UCSD-AML1 (cell line): ENCODE measurements around the gene VAC14.

ENCODE experiments used
- DNase-seq: peaks from one replicate; lab custom pipeline; 2025; ENCODE audit not compliant: unreplicated experiment; lab: John Stamatoyannopoulos, UW

Gene VAC14

GRCh38 chr16:70709457-70709856 lies 91.5 kb downstream of the VAC14 start:
- DNase-seq: no peak

- no peak for DNase-seq
Observed at GRCh38 chr16:70708366-70709246, 92.4 kb downstream of the VAC14 start.

- no peak for DNase-seq
Observed at GRCh38 chr16:70706948-70707465, 94.0 kb downstream of the VAC14 start.

- no peak for DNase-seq
Observed at GRCh38 chr16:70705056-70705455, 95.9 kb downstream of the VAC14 start.

GRCh38 chr16:70704586-70704985 lies 96.4 kb downstream of the VAC14 start:
- DNase-seq: no peak

GRCh38 chr16:70703835-70704381 lies 97.0 kb downstream of the VAC14 start:
- DNase-seq: no peak

- DNase-seq: peak; percentile 23
Observed at GRCh38 chr16:70703041-70703834, 97.7 kb downstream of the VAC14 start.

GRCh38 chr16:70702624-70703023 lies 98.3 kb downstream of the VAC14 start:
- no peak for DNase-seq

- DNase-seq: no peak
Observed at GRCh38 chr16:70701998-70702397, 99.0 kb downstream of the VAC14 start.

- DNase-seq: no peak
Observed at GRCh38 chr16:70701596-70701995, 99.4 kb downstream of the VAC14 start.

- DNase-seq: peak; percentile 21
Observed at GRCh38 chr16:70701036-70701435, 99.9 kb downstream of the VAC14 start.

- peak; percentile 47 for DNase-seq
Observed at GRCh38 chr16:70700101-70701020, 100.6 kb downstream of the VAC14 start.

GRCh38 chr16:70699696-70700095 lies 101.3 kb downstream of the VAC14 start:
- no peak for DNase-seq

GRCh38 chr16:70698901-70699300 lies 102.1 kb downstream of the VAC14 start:
- no peak for DNase-seq

- peak; percentile 57 for DNase-seq
Observed at GRCh38 chr16:70697594-70698170, 103.3 kb downstream of the VAC14 start.

GRCh38 chr16:70696952-70697593 lies 103.9 kb downstream of the VAC14 start:
- DNase-seq: peak; percentile 83

GRCh38 chr16:70696355-70696754 lies 104.6 kb downstream of the VAC14 start:
- DNase-seq: no peak

GRCh38 chr16:70695331-70696070 lies 105.5 kb downstream of the VAC14 start:
- peak; percentile 88 for DNase-seq

GRCh38 chr16:70694868-70695218 lies 106.1 kb downstream of the VAC14 start:
- DNase-seq: no peak
